GM15510 (cell line): ENCODE results near the gene FEN1.

Experiments
- POLR2A ChIP-seq: IDR thresholded peaks from 3 replicates; pipeline ENCODE4 v1.6.1; 2011; ENCODE audit warnings: borderline replicate concordance; ENCODE audit not compliant: insufficient read length; ENCODE audit errors: extremely low read depth

The FEN1 gene

GRCh38 chr11:61778357-61778886 lies 14.3 kb upstream of the FEN1 start:
- no peak for TF ChIP-seq POLR2A

GRCh38 chr11:61778920-61779650 lies 13.6 kb upstream of the FEN1 start:
- no peak for TF ChIP-seq POLR2A

- TF ChIP-seq POLR2A = no peak
Observed at GRCh38 chr11:61779666-61780525, 12.8 kb upstream of the FEN1 start.

- TF ChIP-seq POLR2A = no peak
Observed at GRCh38 chr11:61780581-61781162, 12.0 kb upstream of the FEN1 start.

GRCh38 chr11:61781585-61781984 lies 11.1 kb upstream of the FEN1 start:
- no peak for TF ChIP-seq POLR2A

- no peak for TF ChIP-seq POLR2A
Observed at GRCh38 chr11:61782299-61782698, 10.4 kb upstream of the FEN1 start.

- TF ChIP-seq POLR2A = no peak
Observed at GRCh38 chr11:61782841-61783240, 9.9 kb upstream of the FEN1 start.

- TF ChIP-seq POLR2A = no peak
Observed at GRCh38 chr11:61783717-61784505, 8.8 kb upstream of the FEN1 start.

GRCh38 chr11:61784506-61784805 lies 8.3 kb upstream of the FEN1 start:
- TF ChIP-seq POLR2A = no peak

- no peak for TF ChIP-seq POLR2A
Observed at GRCh38 chr11:61785837-61786402, 6.8 kb upstream of the FEN1 start.

- TF ChIP-seq POLR2A = no peak
Observed at GRCh38 chr11:61787928-61788491, 4.7 kb upstream of the FEN1 start.

- no peak for TF ChIP-seq POLR2A
Observed at GRCh38 chr11:61791737-61792309, 888 bp upstream of the FEN1 start.

- TF ChIP-seq POLR2A = no peak
Observed at GRCh38 chr11:61793083-61793828, 545 bp downstream of the FEN1 start.
